ENCODE data around the gene RAB17.
A peak's percentile ranks its signal among the peaks of the same experiment; 100 is the strongest.

RAB17 gene

DNA sequence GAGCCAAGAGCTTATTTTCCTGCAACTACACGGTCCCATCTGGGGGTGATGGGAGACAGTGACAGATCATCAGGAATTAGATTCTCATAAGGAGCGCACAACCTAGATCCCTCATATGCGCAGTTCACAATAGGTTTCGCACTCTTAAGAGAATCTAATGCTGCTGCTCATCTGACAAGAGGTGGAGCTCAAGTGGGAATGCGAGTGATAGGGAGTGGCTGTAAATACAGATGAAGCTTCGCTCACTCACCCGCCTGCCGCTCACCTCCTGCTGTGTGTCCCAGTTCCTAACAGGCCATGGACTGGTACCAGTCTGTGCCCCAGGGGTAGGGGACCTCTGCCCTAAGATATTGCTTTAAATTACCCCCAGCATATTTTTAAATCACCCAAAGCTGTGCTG is 47.6 kb upstream of the RAB17 start:
- no peak overlapping the region for H4K8ac ChIP-seq (ENCODE audit: low read length)
- peaks cover 15% of the 10 kb centered on the region for H3K9me3 ChIP-seq (ENCODE audit: control insufficient read depth, low read length)
- H2AFZ ChIP-seq (ENCODE audit: low read depth, low read length) = no peak overlapping the region
- H3K9ac ChIP-seq (ENCODE audit: low read length) = no peak overlapping the region
- H3K4me1 ChIP-seq (ENCODE audit: control insufficient read depth, insufficient read depth, low read depth, low read length) = peaks cover 13% of the 10 kb centered on the region
- H2BK120ac ChIP-seq (ENCODE audit: low read depth, low read length) = no peak overlapping the region
- no peak overlapping the region for H2BK12ac ChIP-seq (ENCODE audit: low read length in 2 of 2)
- no peak overlapping the region for H2AK5ac ChIP-seq (ENCODE audit: low read length, severe bottlenecking)
- H2BK15ac ChIP-seq (ENCODE audit: low read depth, poor library complexity, severe bottlenecking) = no peak overlapping the region
- H2BK5ac ChIP-seq (ENCODE audit: low read depth, low read length, poor library complexity, severe bottlenecking) = no peak overlapping the region
- H3K4ac ChIP-seq (ENCODE audit: low read depth in 1 of 2, low read length in 2 of 2) = no peak overlapping the region
- no peaks in the 10 kb centered on the region for H3K27me3 ChIP-seq (ENCODE audit: control insufficient read depth in 1 of 2, insufficient read depth in 1 of 2, low read length in 2 of 2)
- peaks cover 17 to 25% of the 10 kb centered on the region in 2 experiments for H3K36me3 ChIP-seq (ENCODE audit: control insufficient read depth in 1 of 2, insufficient read depth in 2 of 2, low read depth in 1 of 2, low read length in 2 of 2)
- no peak overlapping the region for H3K27ac ChIP-seq (ENCODE audit: low read length, poor library complexity, severe bottlenecking)
- no peak overlapping the region for H4K91ac ChIP-seq (ENCODE audit: low read length)
- H3K4me3 ChIP-seq (ENCODE audit: insufficient read depth in 1 of 2, low read depth in 1 of 2, low read length in 2 of 2) = no peak overlapping the region
- no peak overlapping the region for H3K18ac ChIP-seq (ENCODE audit: low read depth in 1 of 2, low read length in 2 of 2)
- no peak overlapping the region for H3K14ac ChIP-seq (ENCODE audit: low read length in 2 of 2)
- H3K79me1 ChIP-seq (replicated peaks; ENCODE audit: low read length, poor library complexity, severe bottlenecking) = peaks cover 57% of the 10 kb centered on the region
- no peak for DNase-seq
- no peak overlapping the region for H3K4me2 ChIP-seq (ENCODE audit: low read length, poor library complexity, severe bottlenecking)
- H3K23ac ChIP-seq (ENCODE audit: low read length in 2 of 2) = no peak overlapping the region
- 98% methylated on average over 8 of the region's 8 CpGs for WGBS

DNA sequence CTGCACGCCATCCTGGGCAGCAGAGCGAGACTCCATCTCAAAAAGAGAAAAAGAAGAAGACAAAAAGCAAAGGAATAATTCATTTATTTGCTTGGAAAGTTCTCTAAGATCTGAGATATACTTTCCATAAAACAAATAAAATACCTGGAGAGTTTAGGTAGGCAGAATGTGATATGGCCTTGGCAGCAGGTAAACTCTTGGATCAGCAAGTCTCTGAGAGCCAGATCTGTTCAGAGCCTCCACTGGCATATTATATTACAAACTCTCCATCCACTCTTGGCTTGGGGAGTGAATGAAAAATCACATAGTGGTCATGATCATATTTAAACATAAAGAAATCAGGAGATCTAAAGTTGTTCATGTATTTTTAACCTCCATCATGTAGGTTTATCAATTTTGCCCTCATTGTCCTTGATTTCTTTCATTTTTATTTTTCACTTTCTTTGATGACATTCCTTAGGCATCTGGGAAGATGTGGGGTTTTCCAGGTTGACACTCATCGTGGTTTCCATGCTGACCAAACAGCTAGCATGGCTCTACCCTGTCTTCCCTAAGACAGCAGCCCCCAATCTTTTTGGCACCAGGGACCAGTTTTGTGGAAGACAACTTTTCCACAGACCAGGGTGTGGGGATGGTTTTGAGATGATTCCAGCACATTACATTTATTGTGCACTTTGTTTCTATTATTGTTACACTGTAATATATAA is 47.0 kb upstream of the RAB17 start:
- no peak overlapping the region for H3K4me3 ChIP-seq (ENCODE audit: insufficient read depth in 1 of 2, low read depth in 1 of 2, low read length in 2 of 2)
- H2BK120ac ChIP-seq (ENCODE audit: low read depth, low read length) = no peak overlapping the region
- no peak overlapping the region for H3K9ac ChIP-seq (ENCODE audit: low read length)
- DNase-seq = no peak
- H3K14ac ChIP-seq (ENCODE audit: low read length in 2 of 2) = no peak overlapping the region
- no peaks in the 10 kb centered on the region for H3K27me3 ChIP-seq (ENCODE audit: control insufficient read depth in 1 of 2, insufficient read depth in 1 of 2, low read length in 2 of 2)
- H3K4me1 ChIP-seq (ENCODE audit: control insufficient read depth, insufficient read depth, low read depth, low read length) = peaks cover 13% of the 10 kb centered on the region
- H3K9me3 ChIP-seq (ENCODE audit: control insufficient read depth, low read length) = peaks cover 15% of the 10 kb centered on the region
- H2AK5ac ChIP-seq (ENCODE audit: low read length, severe bottlenecking) = no peak overlapping the region
- 100% methylated on average over 1 of the region's 3 CpGs for WGBS
- H4K8ac ChIP-seq (ENCODE audit: low read length) = no peak overlapping the region
- H3K18ac ChIP-seq (ENCODE audit: low read depth in 1 of 2, low read length in 2 of 2) = no peak overlapping the region
- H2BK12ac ChIP-seq (ENCODE audit: low read length in 2 of 2) = no peak overlapping the region
- peaks cover 23 to 27% of the 10 kb centered on the region in 2 experiments for H3K36me3 ChIP-seq (ENCODE audit: control insufficient read depth in 1 of 2, insufficient read depth in 2 of 2, low read depth in 1 of 2, low read length in 2 of 2)
- no peak overlapping the region for H2BK5ac ChIP-seq (ENCODE audit: low read depth, low read length, poor library complexity, severe bottlenecking)
- H3K79me1 ChIP-seq (replicated peaks; ENCODE audit: low read length, poor library complexity, severe bottlenecking) = peaks cover 58% of the 10 kb centered on the region
- no peak overlapping the region for H2AFZ ChIP-seq (ENCODE audit: low read depth, low read length)
- H2BK15ac ChIP-seq (ENCODE audit: low read depth, poor library complexity, severe bottlenecking) = no peak overlapping the region
- H3K27ac ChIP-seq (ENCODE audit: low read length, poor library complexity, severe bottlenecking) = no peak overlapping the region
- no peak overlapping the region for H4K91ac ChIP-seq (ENCODE audit: low read length)
- H3K4me2 ChIP-seq (ENCODE audit: low read length, poor library complexity, severe bottlenecking) = no peak overlapping the region
- H3K4ac ChIP-seq (ENCODE audit: low read depth in 1 of 2, low read length in 2 of 2) = no peak overlapping the region
- no peak overlapping the region for H3K23ac ChIP-seq (ENCODE audit: low read length in 2 of 2)

DNA sequence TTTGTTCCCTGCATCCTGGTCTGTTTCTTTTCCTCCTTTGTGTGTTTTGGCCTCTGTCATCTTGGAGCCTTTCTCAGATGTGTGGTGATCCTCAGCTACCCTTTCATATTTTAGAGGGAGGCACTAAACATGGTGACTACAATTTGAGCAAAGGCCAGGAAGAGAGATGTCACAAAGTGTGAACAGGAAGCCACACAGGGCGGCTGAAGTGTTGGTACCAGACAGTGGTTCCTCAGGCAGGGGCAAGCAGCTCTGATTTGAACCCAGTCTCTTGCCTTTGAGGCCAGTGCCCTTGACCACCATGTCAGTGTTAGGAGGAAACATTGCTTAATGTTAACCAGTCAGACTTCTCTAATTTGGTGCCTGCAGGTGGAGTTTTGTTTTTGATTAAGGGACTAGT is 46.0 kb upstream of the RAB17 start:
- Histone ChIP-seq H3K27ac (ENCODE audit: low read length, poor library complexity, severe bottlenecking) (no peak overlapping the region), H3K9me3 (ENCODE audit: control insufficient read depth, low read length) (peaks cover 15% of the 10 kb centered on the region), H3K14ac (ENCODE audit: low read length in 2 of 2) (no peak overlapping the region), H2AK5ac (ENCODE audit: low read length, severe bottlenecking) (no peak overlapping the region), H2BK15ac (ENCODE audit: low read depth, poor library complexity, severe bottlenecking) (no peak overlapping the region), H3K36me3 (ENCODE audit: control insufficient read depth in 1 of 2, insufficient read depth in 2 of 2, low read depth in 1 of 2, low read length in 2 of 2) (peaks cover 25 to 31% of the 10 kb centered on the region in 2 experiments), H3K23ac (ENCODE audit: low read length in 2 of 2) (no peak overlapping the region), H2BK120ac (ENCODE audit: low read depth, low read length) (no peak overlapping the region), H3K4me3 (ENCODE audit: insufficient read depth in 1 of 2, low read depth in 1 of 2, low read length in 2 of 2) (no peak overlapping the region), H3K9ac (ENCODE audit: low read length) (no peak overlapping the region), H3K4me1 (ENCODE audit: control insufficient read depth, insufficient read depth, low read depth, low read length) (peaks cover 21% of the 10 kb centered on the region), H2AFZ (ENCODE audit: low read depth, low read length) (no peak overlapping the region), H3K4ac (ENCODE audit: low read depth in 1 of 2, low read length in 2 of 2) (no peak overlapping the region), H3K79me1 (replicated peaks; ENCODE audit: low read length, poor library complexity, severe bottlenecking) (peaks cover 58% of the 10 kb centered on the region), H4K8ac (ENCODE audit: low read length) (no peak overlapping the region), H2BK5ac (ENCODE audit: low read depth, low read length, poor library complexity, severe bottlenecking) (no peak overlapping the region), H3K27me3 (ENCODE audit: control insufficient read depth in 1 of 2, insufficient read depth in 1 of 2, low read length in 2 of 2) (no peaks in the 10 kb centered on the region), H3K4me2 (ENCODE audit: low read length, poor library complexity, severe bottlenecking) (no peak overlapping the region), H2BK12ac (ENCODE audit: low read length in 2 of 2) (no peak overlapping the region), H3K18ac (ENCODE audit: low read depth in 1 of 2, low read length in 2 of 2) (no peak overlapping the region), H4K91ac (ENCODE audit: low read length) (no peak overlapping the region)
- DNase-seq = no peak
- 90% methylated on average over 1 of the region's 1 CpG for WGBS

DNA sequence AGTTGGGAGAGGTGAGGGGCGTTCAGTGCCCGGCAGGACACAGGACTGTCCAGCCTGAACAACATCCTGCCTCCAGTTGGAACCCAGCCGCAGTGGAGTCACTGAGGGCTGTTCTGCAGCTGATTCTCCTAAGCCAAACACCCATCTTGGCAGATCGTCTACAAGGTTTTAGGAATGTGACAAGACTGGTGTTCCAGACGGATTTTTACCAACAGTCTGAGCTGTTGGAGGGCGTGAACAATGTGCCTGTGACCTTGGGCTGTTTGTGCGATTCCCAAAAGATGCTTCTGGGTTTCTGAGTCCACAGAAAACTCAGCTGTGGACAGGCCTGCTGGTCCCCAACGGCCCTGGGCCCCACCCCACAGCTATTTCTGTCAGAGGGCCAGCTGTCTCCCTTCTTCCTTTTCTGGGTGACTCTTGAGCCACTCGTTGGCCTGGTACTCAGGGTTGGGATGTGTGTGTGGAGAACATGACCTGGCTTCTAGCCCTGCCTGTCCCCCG is 42.6 kb upstream of the RAB17 start:
- no peak overlapping the region for H3K4me2 ChIP-seq (ENCODE audit: low read length, poor library complexity, severe bottlenecking)
- no peak overlapping the region for H4K8ac ChIP-seq (ENCODE audit: low read length)
- no peak overlapping the region for H3K4ac ChIP-seq (ENCODE audit: low read depth in 1 of 2, low read length in 2 of 2)
- H3K27me3 ChIP-seq (ENCODE audit: control insufficient read depth in 1 of 2, insufficient read depth in 1 of 2, low read length in 2 of 2) = no peaks in the 10 kb centered on the region
- WGBS = 96% methylated on average over 9 of the region's 10 CpGs
- H3K27ac ChIP-seq (ENCODE audit: low read length, poor library complexity, severe bottlenecking) = no peak overlapping the region
- H3K79me1 ChIP-seq (replicated peaks; ENCODE audit: low read length, poor library complexity, severe bottlenecking) = peaks cover 49% of the 10 kb centered on the region
- H4K91ac ChIP-seq (ENCODE audit: low read length) = no peak overlapping the region
- peaks cover 29 to 37% of the 10 kb centered on the region in 2 experiments for H3K36me3 ChIP-seq (ENCODE audit: control insufficient read depth in 1 of 2, insufficient read depth in 2 of 2, low read depth in 1 of 2, low read length in 2 of 2)
- no peak for DNase-seq
- no peak overlapping the region for H2BK12ac ChIP-seq (ENCODE audit: low read length in 2 of 2)
- no peak overlapping the region for H2AFZ ChIP-seq (ENCODE audit: low read depth, low read length)
- H2AK5ac ChIP-seq (ENCODE audit: low read length, severe bottlenecking) = peak overlapping the region; percentile 34
- H3K4me1 ChIP-seq (ENCODE audit: control insufficient read depth, insufficient read depth, low read depth, low read length) = peaks cover 29% of the 10 kb centered on the region
- no peak overlapping the region for H3K14ac ChIP-seq (ENCODE audit: low read length in 2 of 2)
- H2BK5ac ChIP-seq (ENCODE audit: low read depth, low read length, poor library complexity, severe bottlenecking) = no peak overlapping the region
- peaks cover 15% of the 10 kb centered on the region for H3K9me3 ChIP-seq (ENCODE audit: control insufficient read depth, low read length)
- H2BK15ac ChIP-seq (ENCODE audit: low read depth, poor library complexity, severe bottlenecking) = no peak overlapping the region
- no peak overlapping the region for H2BK120ac ChIP-seq (ENCODE audit: low read depth, low read length)
- no peak overlapping the region for H3K18ac ChIP-seq (ENCODE audit: low read depth in 1 of 2, low read length in 2 of 2)
- H3K9ac ChIP-seq (ENCODE audit: low read length) = no peak overlapping the region
- no peak overlapping the region for H3K4me3 ChIP-seq (ENCODE audit: insufficient read depth in 1 of 2, low read depth in 1 of 2, low read length in 2 of 2)
- no peak overlapping the region for H3K23ac ChIP-seq (ENCODE audit: low read length in 2 of 2)
